HCT116 (cell line): ENCODE results near the gene TRIM68. TPM values are rescaled to one million over a fixed set of nuclear protein-coding genes. Genes with fewer than 3 reads are reported as not detected.

Experiments used
- ATAC-seq: fragments of 200-7000 bp; cut with Tn5 transposase; 2 replicates; pipeline ENCODE4 v1.9.1; 2020; ENCODE audit warnings: mild to moderate bottlenecking, moderate library complexity
- BruUV-seq: library from RNA; stranded (reverse); fragments of 400-500 nt; replicated peaks from 2 replicates; lab custom pipeline; 2021; lab: Mats Ljungman, UMichigan
- CTCF ChIA-PET: fragments of 300-600 bp; sonication (Branson Sonifier 250); formaldehyde crosslinking; loops from one replicate; lab custom pipeline; 2021; ENCODE audit warnings: antibody characterized with exemption; lab: Charles Lee
- POLR2A ChIA-PET: fragments of 300-600, 350-600 bp; sonication (Branson Sonifier 250); formaldehyde crosslinking; loops from one replicate; lab custom pipeline; 2021; ENCODE audit warnings: antibody characterized with exemption; lab: Charles Lee
- RAD21 ChIA-PET, 2 experiments: fragments of 300-600 bp; sonication (Branson Sonifier 250); formaldehyde crosslinking; loops; one replicate each; lab custom pipeline; 2023; ENCODE audit warnings: low total read pairs in 2 of 2; ENCODE audit not compliant: uncharacterized antibody in 2 of 2, unreplicated experiment in 2 of 2, low non-redundant PET in 1 of 2; lab: Charles Lee
- DNase-seq: peaks from one replicate; pipeline ENCODE4 v3.0.0-alpha.2; 2010; ENCODE audit warnings: low read depth, low spot score
- H2AFZ ChIP-seq: fragments of 200-600 bp; shearing (Covaris generic), sonication (generic); 2 replicates; pipeline ENCODE4 v1.6.1; 2017; ENCODE audit warnings: low read depth, mixed run types, mixed read lengths, antibody characterized with exemption, low read length; ENCODE audit not compliant: poor library complexity, severe bottlenecking
- H3K27ac ChIP-seq: 2 replicates; pipeline ENCODE4 v1.5.1; 2012; ENCODE audit warnings: low read depth, low read length
- H3K27me3 ChIP-seq: fragments of 200-600 bp; sonication (generic); 2 replicates; pipeline ENCODE4 v1.6.1; 2016; ENCODE audit warnings: mixed run types, low read length, mixed read lengths; ENCODE audit not compliant: insufficient read depth
- H3K36me3 ChIP-seq, 2 experiments: fragments of 200-500 bp in 1 of 2; fragments of 200-600 bp in 1 of 2; sonication (Bioruptor generic) in 1 of 2; sonication (generic) in 1 of 2; 2 replicates each; pipeline versions ENCODE4 v1.5.1 to v1.6.1; 2014 to 2016; ENCODE audit warnings: low read length in 2 of 2, inconsistent platforms in 1 of 2, mixed read lengths in 1 of 2, mixed run types in 1 of 2; ENCODE audit not compliant: insufficient read depth in 2 of 2, control insufficient read depth in 1 of 2
- H3K4me1 ChIP-seq, 2 experiments: fragments of 200-600 bp in 1 of 2; sonication (generic) in 1 of 2; 2 replicates each; pipeline versions ENCODE4 v1.5.1 to v1.6.1; 2012 to 2017; ENCODE audit warnings: low read length in 2 of 2, inconsistent platforms in 1 of 2, mild to moderate bottlenecking in 1 of 2, mixed read lengths in 1 of 2, mixed run types in 1 of 2, moderate library complexity in 1 of 2; ENCODE audit not compliant: insufficient read depth in 2 of 2, control insufficient read depth in 1 of 2
- H3K4me2 ChIP-seq: fragments of 200-600 bp; sonication (generic); 2 replicates; pipeline ENCODE4 v1.6.1; 2017; ENCODE audit warnings: mixed run types, low read length, mixed read lengths
- H3K4me3 ChIP-seq, 2 experiments: fragments of 200-600 bp in 1 of 2; sonication (generic) in 1 of 2; replicated peaks in 1 of 2; 2 replicates each; pipeline ENCODE4 v1.5.1; 2011 to 2016; ENCODE audit warnings: low read length in 2 of 2, control low read depth in 1 of 2, low read depth in 1 of 2, mild to moderate bottlenecking in 1 of 2, mixed read lengths in 1 of 2, mixed run types in 1 of 2
- H3K79me2 ChIP-seq: fragments of 200-600 bp; sonication (generic); 2 replicates; pipeline ENCODE4 v1.6.1; 2017; ENCODE audit warnings: mild to moderate bottlenecking, mixed run types, low read length, moderate library complexity, mixed read lengths; ENCODE audit not compliant: insufficient read depth
- H3K9ac ChIP-seq: fragments of 200-600 bp; sonication (generic); 2 replicates; pipeline ENCODE4 v1.6.1; 2016; ENCODE audit warnings: low read length, mixed read lengths
- H3K9me2 ChIP-seq: fragments of 200-600 bp; sonication (generic), shearing (Covaris generic); 2 replicates; pipeline ENCODE4 v1.6.1; 2017; ENCODE audit warnings: mixed run types, mild to moderate bottlenecking, moderate library complexity; ENCODE audit not compliant: insufficient read depth
- H3K9me3 ChIP-seq, 2 experiments: fragments of 200-500 bp in 1 of 2; fragments of 200-600 bp in 1 of 2; sonication (Bioruptor generic) in 1 of 2; sonication (generic) in 1 of 2; 2 replicates each; pipeline ENCODE4 v1.6.1; 2014 to 2017; ENCODE audit warnings: low read length in 2 of 2, mixed read lengths in 2 of 2, inconsistent platforms in 1 of 2, low read depth in 1 of 2, mild to moderate bottlenecking in 1 of 2, mixed run types in 1 of 2, moderate library complexity in 1 of 2; ENCODE audit not compliant: control insufficient read depth in 1 of 2, insufficient read depth in 1 of 2
- H4K20me1 ChIP-seq: fragments of 200-600 bp; sonication (generic), shearing (Covaris generic); 2 replicates; pipeline ENCODE4 v1.6.1; 2017; ENCODE audit warnings: mixed run types, mild to moderate bottlenecking, moderate library complexity; ENCODE audit not compliant: insufficient read depth
- EZH2 ChIP-seq: fragments of 200-600 bp; sonication (generic); IDR thresholded peaks from 2 replicates; pipeline ENCODE4 v1.6.1; 2017; ENCODE audit warnings: antibody characterized with exemption, mixed run types
- POLR2A ChIP-seq: IDR thresholded peaks from 2 replicates; pipeline ENCODE4 v1.7.0; 2011; ENCODE audit warnings: borderline replicate concordance; ENCODE audit not compliant: insufficient read depth, insufficient read length; ENCODE audit errors: extremely low read depth
- SIN3A ChIP-seq: IDR thresholded peaks from 2 replicates; pipeline ENCODE4 v1.6.1; 2012; ENCODE audit warnings: low read depth
- SP1 ChIP-seq: IDR thresholded peaks from 2 replicates; pipeline ENCODE4 v1.6.1; 2012; ENCODE audit warnings: low read depth
- TCF7L2 ChIP-seq: IDR thresholded peaks from 2 replicates; pipeline ENCODE4 v1.7.0; 2011; ENCODE audit warnings: borderline replicate concordance, inconsistent platforms; ENCODE audit not compliant: insufficient read depth, insufficient read length; ENCODE audit errors: extremely low read depth
- intact Hi-C: fragments of 100-400 bp; cut with micrococcal nuclease; formaldehyde crosslinking; loops from 2 replicates; pipeline ENCODE4 v1.10.0; 2022
- total RNA-seq: library from RNA; stranded (reverse); gene quantifications from one replicate; pipeline ENCODE4 v1.2.1, GENCODE V29; 2021; ENCODE audit not compliant: unreplicated experiment
- TF ChIP-seq, protein P1 (sequence below): IDR thresholded peaks from 2 replicates; pipeline ENCODE4 v1.6.1; 2012; ENCODE audit warnings: low read depth

Gene TRIM68
- total RNA-seq, 1 experiment from 2014 or later: 8.3 TPM

DNA sequence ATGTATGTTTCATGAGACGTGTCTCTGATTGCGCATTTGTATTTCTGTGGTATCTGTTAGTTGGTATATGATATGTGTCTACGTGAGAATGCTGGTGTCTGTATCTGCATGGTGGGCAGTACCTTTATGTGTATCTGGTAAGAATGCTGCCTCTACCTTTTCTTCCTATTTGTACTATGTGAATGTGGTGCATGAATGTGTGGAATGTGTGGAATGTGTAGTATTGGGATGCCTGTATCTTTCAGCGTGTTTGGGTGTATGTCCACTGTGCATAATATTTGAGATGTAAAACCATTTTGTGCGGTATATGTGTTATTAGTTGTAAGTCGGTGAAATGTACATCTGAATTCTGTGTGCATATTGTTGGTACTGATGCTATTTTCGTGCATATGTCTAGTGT lies 33.5 kb upstream of the TRIM68 start (continued):
- TF ChIP-seq SP1 (no peak), POLR2A (no peak)

DNA sequence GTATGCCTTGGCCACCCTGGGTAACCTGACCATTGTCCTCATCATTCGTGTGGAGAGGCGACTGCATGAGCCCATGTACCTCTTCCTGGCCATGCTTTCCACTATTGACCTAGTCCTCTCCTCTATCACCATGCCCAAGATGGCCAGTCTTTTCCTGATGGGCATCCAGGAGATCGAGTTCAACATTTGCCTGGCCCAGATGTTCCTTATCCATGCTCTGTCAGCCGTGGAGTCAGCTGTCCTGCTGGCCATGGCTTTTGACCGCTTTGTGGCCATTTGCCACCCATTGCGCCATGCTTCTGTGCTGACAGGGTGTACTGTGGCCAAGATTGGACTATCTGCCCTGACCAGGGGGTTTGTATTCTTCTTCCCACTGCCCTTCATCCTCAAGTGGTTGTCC lies 31.9 kb upstream of the TRIM68 start:
- intact Hi-C loops: no loop called here
- H3K4me1 ChIP-seq: no peaks in the 10 kb centered on the region
- ChIA-PET RAD21 (no interaction called here), CTCF (no interaction called here), POLR2A (no interaction called here)
- H2AFZ ChIP-seq: no peak overlapping the region
- no peaks in the 10 kb centered on the region for H3K9me2 ChIP-seq
- H3K4me2 ChIP-seq: no peak overlapping the region
- DNase-seq (no peak), ATAC-seq (no peak)
- BruUV-seq: no TSS peak
- H3K9ac ChIP-seq: no peak overlapping the region
- TF ChIP-seq POLR2A: no peak
- TF ChIP-seq EZH2: no peak
- TF ChIP-seq, protein P1, sequence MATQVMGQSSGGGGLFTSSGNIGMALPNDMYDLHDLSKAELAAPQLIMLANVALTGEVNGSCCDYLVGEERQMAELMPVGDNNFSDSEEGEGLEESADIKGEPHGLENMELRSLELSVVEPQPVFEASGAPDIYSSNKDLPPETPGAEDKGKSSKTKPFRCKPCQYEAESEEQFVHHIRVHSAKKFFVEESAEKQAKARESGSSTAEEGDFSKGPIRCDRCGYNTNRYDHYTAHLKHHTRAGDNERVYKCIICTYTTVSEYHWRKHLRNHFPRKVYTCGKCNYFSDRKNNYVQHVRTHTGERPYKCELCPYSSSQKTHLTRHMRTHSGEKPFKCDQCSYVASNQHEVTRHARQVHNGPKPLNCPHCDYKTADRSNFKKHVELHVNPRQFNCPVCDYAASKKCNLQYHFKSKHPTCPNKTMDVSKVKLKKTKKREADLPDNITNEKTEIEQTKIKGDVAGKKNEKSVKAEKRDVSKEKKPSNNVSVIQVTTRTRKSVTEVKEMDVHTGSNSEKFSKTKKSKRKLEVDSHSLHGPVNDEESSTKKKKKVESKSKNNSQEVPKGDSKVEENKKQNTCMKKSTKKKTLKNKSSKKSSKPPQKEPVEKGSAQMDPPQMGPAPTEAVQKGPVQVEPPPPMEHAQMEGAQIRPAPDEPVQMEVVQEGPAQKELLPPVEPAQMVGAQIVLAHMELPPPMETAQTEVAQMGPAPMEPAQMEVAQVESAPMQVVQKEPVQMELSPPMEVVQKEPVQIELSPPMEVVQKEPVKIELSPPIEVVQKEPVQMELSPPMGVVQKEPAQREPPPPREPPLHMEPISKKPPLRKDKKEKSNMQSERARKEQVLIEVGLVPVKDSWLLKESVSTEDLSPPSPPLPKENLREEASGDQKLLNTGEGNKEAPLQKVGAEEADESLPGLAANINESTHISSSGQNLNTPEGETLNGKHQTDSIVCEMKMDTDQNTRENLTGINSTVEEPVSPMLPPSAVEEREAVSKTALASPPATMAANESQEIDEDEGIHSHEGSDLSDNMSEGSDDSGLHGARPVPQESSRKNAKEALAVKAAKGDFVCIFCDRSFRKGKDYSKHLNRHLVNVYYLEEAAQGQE: no peak
- TF ChIP-seq TCF7L2: no peak
- no peak for TF ChIP-seq SIN3A
- no peak overlapping the region for H3K4me3 ChIP-seq
- H3K36me3 ChIP-seq: no peaks in the 10 kb centered on the region
- H3K27me3 ChIP-seq: peaks cover 61% of the 10 kb centered on the region
- H4K20me1 ChIP-seq: no peaks in the 10 kb centered on the region
- no peak overlapping the region for H3K27ac ChIP-seq
- H3K9me3 ChIP-seq: no peaks in the 10 kb centered on the region
- H3K79me2 ChIP-seq: no peaks in the 10 kb centered on the region
